GM12878 (cell line): ENCODE measurements around the gene S100A2. TPM values are rescaled to one million over a fixed set of nuclear protein-coding genes. Genes with fewer than 3 reads are reported as not detected.

ENCODE experiments used
- BHLHE40 ChIP-seq, 2 experiments: fragments of 450-650 bp in 1 of 2; IDR thresholded peaks; 2 replicates each; pipeline ENCODE4 v1.6.1; 2011 to 2017; ENCODE audit warnings: low read depth in 2 of 2, borderline replicate concordance in 1 of 2, improper control_type of control experiment in 1 of 2, low read length in 1 of 2, mild to moderate bottlenecking in 1 of 2
- CHD4 ChIP-seq: fragments of 200-600 bp; sonication (generic); IDR thresholded peaks from 2 replicates; pipeline ENCODE4 v1.6.1; 2016; ENCODE audit warnings: mild to moderate bottlenecking
- CREB1 ChIP-seq: IDR thresholded peaks from 2 replicates; pipeline ENCODE4 v1.6.1; 2012; ENCODE audit warnings: low read depth, mild to moderate bottlenecking, inconsistent platforms
- MXI1 ChIP-seq: fragments of 150-350 bp; IDR thresholded peaks from 2 replicates; pipeline ENCODE4 v1.6.1; 2011; ENCODE audit warnings: low read depth, mild to moderate bottlenecking, inconsistent platforms, low read length, improper control_type of control experiment
- NFIC ChIP-seq: IDR thresholded peaks from 2 replicates; pipeline ENCODE4 v1.6.1; 2012; ENCODE audit warnings: low read depth, mild to moderate bottlenecking, inconsistent platforms, low read length, moderate library complexity
- NFYA ChIP-seq: IDR thresholded peaks from 2 replicates; pipeline ENCODE4 v1.6.1; 2011; ENCODE audit warnings: low read depth, mild to moderate bottlenecking, low read length, improper control_type of control experiment, borderline replicate concordance
- RAD51 ChIP-seq: fragments of 450-650 bp; IDR thresholded peaks from 2 replicates; pipeline ENCODE4 v1.6.1; 2016; ENCODE audit warnings: moderate library complexity, mild to moderate bottlenecking, inconsistent platforms
- RBBP5 ChIP-seq: fragments of 200-600 bp; sonication (generic); conservative IDR thresholded peaks from 2 replicates; pipeline ENCODE4 v1.6.1; 2016
- SMAD1 ChIP-seq: fragments of 450-650 bp; IDR thresholded peaks from 2 replicates; pipeline ENCODE4 v1.6.1; 2018; ENCODE audit warnings: mild to moderate bottlenecking, low read depth; ENCODE audit not compliant: partially characterized antibody
- STAT1 ChIP-seq: fragments of 450-650 bp; conservative IDR thresholded peaks from 2 replicates; pipeline ENCODE4 v1.6.1; 2014; ENCODE audit warnings: antibody characterized with exemption, mild to moderate bottlenecking
- SUZ12 ChIP-seq: fragments of 200-600 bp; sonication (generic); IDR thresholded peaks from one replicate; pipeline ENCODE4 v1.6.1; 2018; ENCODE audit warnings: antibody characterized with exemption, mild to moderate bottlenecking; ENCODE audit not compliant: unreplicated experiment
- TARDBP ChIP-seq: IDR thresholded peaks from 2 replicates; pipeline ENCODE4 v1.6.1; 2016; ENCODE audit warnings: borderline replicate concordance
- WRNIP1 ChIP-seq: IDR thresholded peaks from 2 replicates; pipeline ENCODE4 v1.6.1; 2011; ENCODE audit warnings: low read depth, low read length, improper control_type of control experiment, borderline replicate concordance
- YY1 ChIP-seq: IDR thresholded peaks from 2 replicates; pipeline ENCODE4 v1.6.1; 2011; ENCODE audit warnings: low read depth, mild to moderate bottlenecking, low read length
- polyA plus RNA-seq, 11 experiments: library from polyadenylated mRNA; depleted of rRNA in 4 of 11; unstranded in 6 of 11; stranded (reverse) in 5 of 11; fragments of >200 nt; fragmentation: Nextera tagmentation in 4 of 11; fragmentation: Illumina TruSeq in 1 of 11; extraction: Ambion mirVana in 4 of 11; extraction: Trizol in 1 of 11; gene quantifications; 1 replicate in 1 of 11; 2 replicates in 10 of 11; pipeline versions ENCODE4 v1.2.1 to v1.2.3, GENCODE V29; 2011 to 2016; ENCODE audit warnings: inconsistent platforms in 2 of 11, missing spikeins in 2 of 11, low read depth in 1 of 11
- total RNA-seq, 4 experiments: library from RNA; depleted of rRNA in 3 of 4; stranded (reverse); fragments of >200 nt in 3 of 4; fragmentation: Illumina TruSeq in 1 of 4; extraction: Trizol in 1 of 4; gene quantifications; 2 replicates each; pipeline versions ENCODE4 v1.2.1 to v1.2.3, GENCODE V29; 2013 to 2021
- TF ChIP-seq, protein P1 (sequence below): fragments of 450-650 bp; IDR thresholded peaks from 2 replicates; pipeline ENCODE4 v1.6.1; 2017; ENCODE audit warnings: mild to moderate bottlenecking
- TF ChIP-seq, protein P2 (sequence below): fragments of 450-650 bp; formaldehyde crosslinking; IDR thresholded peaks from 2 replicates; pipeline ENCODE4 v1.4.0; 2020; ENCODE audit warnings: mild to moderate bottlenecking, moderate library complexity
- TF ChIP-seq, protein P3 (sequence below): fragments of 450-650 bp; IDR thresholded peaks from 2 replicates; pipeline ENCODE4 v1.6.1; 2017; ENCODE audit warnings: antibody characterized with exemption, mild to moderate bottlenecking, moderate library complexity
- TF ChIP-seq, protein P4 (sequence below): fragments of 450-650 bp; formaldehyde crosslinking; IDR thresholded peaks from 2 replicates; pipeline ENCODE4 v1.5.0; 2022; ENCODE audit warnings: mild to moderate bottlenecking, missing genetic modification characterization

Gene S100A2
- total and polyA plus RNA-seq, 10 of the 15 experiments (the other 5 are each of a cell fraction or from before 2014, with no cell fraction given), result 0.11 to 1.5 (median 0.59) TPM; not detected in 2

DNA sequence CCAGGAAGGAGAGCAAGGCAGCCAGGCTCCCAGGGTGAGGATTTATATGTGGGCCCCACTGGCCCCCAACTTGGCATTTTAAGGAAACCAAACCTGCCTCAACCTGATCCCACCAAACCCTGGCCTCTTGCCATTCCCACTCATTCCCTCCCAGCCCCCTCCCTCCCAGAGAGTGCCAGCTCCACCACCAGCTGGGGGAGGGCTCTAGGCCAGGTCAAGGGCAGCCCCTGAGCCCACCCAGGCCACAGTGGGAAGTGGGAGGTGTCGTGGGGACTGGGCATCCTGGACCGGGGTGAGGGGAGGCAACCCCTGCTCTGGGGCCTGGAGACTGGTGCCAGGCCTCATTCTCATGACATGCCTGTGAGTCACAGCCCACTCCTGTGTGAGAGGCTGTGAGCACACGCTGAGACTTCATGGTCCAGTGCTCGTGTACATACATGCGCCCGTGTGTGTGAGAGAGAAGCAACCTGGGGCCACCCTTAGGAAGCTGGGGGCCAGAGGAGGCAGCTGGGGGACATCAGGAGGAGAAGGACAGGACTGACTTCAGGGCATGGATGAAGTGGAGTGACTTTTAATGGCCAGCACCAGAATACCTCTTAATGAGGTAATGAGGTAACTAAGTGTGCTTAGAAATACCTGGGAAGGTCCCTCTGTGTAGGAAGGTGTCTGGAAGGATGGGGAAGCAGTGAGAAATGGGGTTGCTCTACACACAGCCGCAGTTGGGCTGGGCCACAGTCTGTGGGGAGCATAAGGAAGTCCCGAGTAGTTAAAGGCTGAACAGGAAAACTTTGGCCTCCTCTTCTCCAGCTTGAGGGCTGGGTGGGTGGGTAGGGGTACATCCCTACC lies at the start of gene S100A2 (continued):
- TF ChIP-seq, protein P1, sequence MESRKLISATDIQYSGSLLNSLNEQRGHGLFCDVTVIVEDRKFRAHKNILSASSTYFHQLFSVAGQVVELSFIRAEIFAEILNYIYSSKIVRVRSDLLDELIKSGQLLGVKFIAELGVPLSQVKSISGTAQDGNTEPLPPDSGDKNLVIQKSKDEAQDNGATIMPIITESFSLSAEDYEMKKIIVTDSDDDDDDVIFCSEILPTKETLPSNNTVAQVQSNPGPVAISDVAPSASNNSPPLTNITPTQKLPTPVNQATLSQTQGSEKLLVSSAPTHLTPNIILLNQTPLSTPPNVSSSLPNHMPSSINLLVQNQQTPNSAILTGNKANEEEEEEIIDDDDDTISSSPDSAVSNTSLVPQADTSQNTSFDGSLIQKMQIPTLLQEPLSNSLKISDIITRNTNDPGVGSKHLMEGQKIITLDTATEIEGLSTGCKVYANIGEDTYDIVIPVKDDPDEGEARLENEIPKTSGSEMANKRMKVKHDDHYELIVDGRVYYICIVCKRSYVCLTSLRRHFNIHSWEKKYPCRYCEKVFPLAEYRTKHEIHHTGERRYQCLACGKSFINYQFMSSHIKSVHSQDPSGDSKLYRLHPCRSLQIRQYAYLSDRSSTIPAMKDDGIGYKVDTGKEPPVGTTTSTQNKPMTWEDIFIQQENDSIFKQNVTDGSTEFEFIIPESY, result no peak
- TF ChIP-seq SUZ12 (no peak), SMAD1 (no peak), BHLHE40 (IDR thresholded peaks at IDR 0.05; ENCODE audit: borderline replicate concordance in 1 of 2, low read depth in 2 of 2, low read length in 1 of 2) (peak in 1 of 2 experiments; percentile 67; a peak in 1 of 4 replicates), TARDBP (no peak), NFIC (no peak), YY1 (no peak), RBBP5 (no peak), CREB1 (no peak), CHD4 (no peak), RAD51 (no peak), WRNIP1 (no peak), STAT1 (no peak), NFYA (no peak), MXI1 (no peak)
- TF ChIP-seq, protein P2, sequence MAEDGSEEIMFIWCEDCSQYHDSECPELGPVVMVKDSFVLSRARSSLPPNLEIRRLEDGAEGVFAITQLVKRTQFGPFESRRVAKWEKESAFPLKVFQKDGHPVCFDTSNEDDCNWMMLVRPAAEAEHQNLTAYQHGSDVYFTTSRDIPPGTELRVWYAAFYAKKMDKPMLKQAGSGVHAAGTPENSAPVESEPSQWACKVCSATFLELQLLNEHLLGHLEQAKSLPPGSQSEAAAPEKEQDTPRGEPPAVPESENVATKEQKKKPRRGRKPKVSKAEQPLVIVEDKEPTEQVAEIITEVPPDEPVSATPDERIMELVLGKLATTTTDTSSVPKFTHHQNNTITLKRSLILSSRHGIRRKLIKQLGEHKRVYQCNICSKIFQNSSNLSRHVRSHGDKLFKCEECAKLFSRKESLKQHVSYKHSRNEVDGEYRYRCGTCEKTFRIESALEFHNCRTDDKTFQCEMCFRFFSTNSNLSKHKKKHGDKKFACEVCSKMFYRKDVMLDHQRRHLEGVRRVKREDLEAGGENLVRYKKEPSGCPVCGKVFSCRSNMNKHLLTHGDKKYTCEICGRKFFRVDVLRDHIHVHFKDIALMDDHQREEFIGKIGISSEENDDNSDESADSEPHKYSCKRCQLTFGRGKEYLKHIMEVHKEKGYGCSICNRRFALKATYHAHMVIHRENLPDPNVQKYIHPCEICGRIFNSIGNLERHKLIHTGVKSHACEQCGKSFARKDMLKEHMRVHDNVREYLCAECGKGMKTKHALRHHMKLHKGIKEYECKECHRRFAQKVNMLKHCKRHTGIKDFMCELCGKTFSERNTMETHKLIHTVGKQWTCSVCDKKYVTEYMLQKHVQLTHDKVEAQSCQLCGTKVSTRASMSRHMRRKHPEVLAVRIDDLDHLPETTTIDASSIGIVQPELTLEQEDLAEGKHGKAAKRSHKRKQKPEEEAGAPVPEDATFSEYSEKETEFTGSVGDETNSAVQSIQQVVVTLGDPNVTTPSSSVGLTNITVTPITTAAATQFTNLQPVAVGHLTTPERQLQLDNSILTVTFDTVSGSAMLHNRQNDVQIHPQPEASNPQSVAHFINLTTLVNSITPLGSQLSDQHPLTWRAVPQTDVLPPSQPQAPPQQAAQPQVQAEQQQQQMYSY (CRISPR knock-in tag), result no peak
- TF ChIP-seq, protein P3, sequence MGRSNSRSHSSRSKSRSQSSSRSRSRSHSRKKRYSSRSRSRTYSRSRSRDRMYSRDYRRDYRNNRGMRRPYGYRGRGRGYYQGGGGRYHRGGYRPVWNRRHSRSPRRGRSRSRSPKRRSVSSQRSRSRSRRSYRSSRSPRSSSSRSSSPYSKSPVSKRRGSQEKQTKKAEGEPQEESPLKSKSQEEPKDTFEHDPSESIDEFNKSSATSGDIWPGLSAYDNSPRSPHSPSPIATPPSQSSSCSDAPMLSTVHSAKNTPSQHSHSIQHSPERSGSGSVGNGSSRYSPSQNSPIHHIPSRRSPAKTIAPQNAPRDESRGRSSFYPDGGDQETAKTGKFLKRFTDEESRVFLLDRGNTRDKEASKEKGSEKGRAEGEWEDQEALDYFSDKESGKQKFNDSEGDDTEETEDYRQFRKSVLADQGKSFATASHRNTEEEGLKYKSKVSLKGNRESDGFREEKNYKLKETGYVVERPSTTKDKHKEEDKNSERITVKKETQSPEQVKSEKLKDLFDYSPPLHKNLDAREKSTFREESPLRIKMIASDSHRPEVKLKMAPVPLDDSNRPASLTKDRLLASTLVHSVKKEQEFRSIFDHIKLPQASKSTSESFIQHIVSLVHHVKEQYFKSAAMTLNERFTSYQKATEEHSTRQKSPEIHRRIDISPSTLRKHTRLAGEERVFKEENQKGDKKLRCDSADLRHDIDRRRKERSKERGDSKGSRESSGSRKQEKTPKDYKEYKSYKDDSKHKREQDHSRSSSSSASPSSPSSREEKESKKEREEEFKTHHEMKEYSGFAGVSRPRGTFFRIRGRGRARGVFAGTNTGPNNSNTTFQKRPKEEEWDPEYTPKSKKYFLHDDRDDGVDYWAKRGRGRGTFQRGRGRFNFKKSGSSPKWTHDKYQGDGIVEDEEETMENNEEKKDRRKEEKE, result no peak
- TF ChIP-seq, protein P4, sequence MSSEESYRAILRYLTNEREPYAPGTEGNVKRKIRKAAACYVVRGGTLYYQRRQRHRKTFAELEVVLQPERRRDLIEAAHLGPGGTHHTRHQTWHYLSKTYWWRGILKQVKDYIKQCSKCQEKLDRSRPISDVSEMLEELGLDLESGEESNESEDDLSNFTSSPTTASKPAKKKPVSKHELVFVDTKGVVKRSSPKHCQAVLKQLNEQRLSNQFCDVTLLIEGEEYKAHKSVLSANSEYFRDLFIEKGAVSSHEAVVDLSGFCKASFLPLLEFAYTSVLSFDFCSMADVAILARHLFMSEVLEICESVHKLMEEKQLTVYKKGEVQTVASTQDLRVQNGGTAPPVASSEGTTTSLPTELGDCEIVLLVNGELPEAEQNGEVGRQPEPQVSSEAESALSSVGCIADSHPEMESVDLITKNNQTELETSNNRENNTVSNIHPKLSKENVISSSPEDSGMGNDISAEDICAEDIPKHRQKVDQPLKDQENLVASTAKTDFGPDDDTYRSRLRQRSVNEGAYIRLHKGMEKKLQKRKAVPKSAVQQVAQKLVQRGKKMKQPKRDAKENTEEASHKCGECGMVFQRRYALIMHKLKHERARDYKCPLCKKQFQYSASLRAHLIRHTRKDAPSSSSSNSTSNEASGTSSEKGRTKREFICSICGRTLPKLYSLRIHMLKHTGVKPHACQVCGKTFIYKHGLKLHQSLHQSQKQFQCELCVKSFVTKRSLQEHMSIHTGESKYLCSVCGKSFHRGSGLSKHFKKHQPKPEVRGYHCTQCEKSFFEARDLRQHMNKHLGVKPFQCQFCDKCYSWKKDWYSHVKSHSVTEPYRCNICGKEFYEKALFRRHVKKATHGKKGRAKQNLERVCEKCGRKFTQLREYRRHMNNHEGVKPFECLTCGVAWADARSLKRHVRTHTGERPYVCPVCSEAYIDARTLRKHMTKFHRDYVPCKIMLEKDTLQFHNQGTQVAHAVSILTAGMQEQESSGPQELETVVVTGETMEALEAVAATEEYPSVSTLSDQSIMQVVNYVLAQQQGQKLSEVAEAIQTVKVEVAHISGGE (CRISPR knock-in tag), result no peak
